Keratinocyte (primary cell): ENCODE data around the gene EHMT1. TPM values are rescaled to one million over a fixed set of nuclear protein-coding genes. Genes with fewer than 3 reads are reported as not detected.

Source experiments
- DNase-seq: peaks from one replicate; pipeline ENCODE4 v3.0.0-alpha.2; 2011; ENCODE audit warnings: low read depth, missing footprints, low spot score
- FAIRE-seq: peaks from 2 replicates; lab custom pipeline; 2011; peaks lifted over from hg19 to GRCh38; lab: Jason Lieb, UNC
- H2AFZ ChIP-seq: 2 replicates; pipeline ENCODE4 v1.6.0; 2012; ENCODE audit warnings: low read length, control low read depth, inconsistent platforms; ENCODE audit not compliant: control insufficient read depth
- H3K27ac ChIP-seq: 2 replicates; pipeline ENCODE4 v1.5.1; 2011; ENCODE audit warnings: low read length; ENCODE audit not compliant: control insufficient read depth, insufficient read depth
- H3K27me3 ChIP-seq: 3 replicates; pipeline ENCODE4 v1.6.0; 2011; ENCODE audit warnings: low read length; ENCODE audit not compliant: control insufficient read depth, insufficient read depth; ENCODE audit errors: extremely low read depth
- H3K36me3 ChIP-seq, 2 experiments: 2 replicates in 1 of 2; 3 replicates in 1 of 2; pipeline ENCODE4 v1.5.1; 2011; ENCODE audit warnings: low read length in 2 of 2, mild to moderate bottlenecking in 1 of 2; ENCODE audit not compliant: control insufficient read depth in 2 of 2, insufficient read depth in 2 of 2; ENCODE audit errors: extremely low read depth in 1 of 2
- H3K4me1 ChIP-seq: 3 replicates; pipeline ENCODE4 v1.5.1; 2011; ENCODE audit warnings: low read length; ENCODE audit not compliant: control insufficient read depth, insufficient read depth; ENCODE audit errors: extremely low read depth
- H3K4me2 ChIP-seq: 3 replicates; pipeline ENCODE4 v1.6.0; 2011; ENCODE audit warnings: low read depth, low read length; ENCODE audit not compliant: control insufficient read depth, insufficient read depth; ENCODE audit errors: extremely low read depth
- H3K4me3 ChIP-seq, 3 experiments: fragments of 200-600 bp in 1 of 3; sonication (generic) in 1 of 3; 2 replicates in 2 of 3; 3 replicates in 1 of 3; pipeline ENCODE4 v1.5.1; 2011 to 2016; ENCODE audit warnings: low read length in 3 of 3, mild to moderate bottlenecking in 3 of 3, control low read depth in 2 of 3, inconsistent platforms in 1 of 3, low read depth in 1 of 3, mixed read lengths in 1 of 3, mixed run types in 1 of 3, moderate library complexity in 1 of 3; ENCODE audit not compliant: control insufficient read depth in 2 of 3, insufficient read depth in 2 of 3; ENCODE audit errors: extremely low read depth in 1 of 3
- H3K79me2 ChIP-seq: 2 replicates; pipeline ENCODE4 v1.6.0; 2012; ENCODE audit warnings: low read length; ENCODE audit not compliant: control insufficient read depth, insufficient read depth
- H3K9ac ChIP-seq: 3 replicates; pipeline ENCODE4 v1.6.0; 2011; ENCODE audit warnings: low read length; ENCODE audit not compliant: control insufficient read depth, insufficient read depth; ENCODE audit errors: extremely low read depth
- H3K9me1 ChIP-seq: 3 replicates; pipeline ENCODE4 v1.6.0; 2011; ENCODE audit warnings: low read length; ENCODE audit not compliant: control insufficient read depth, insufficient read depth; ENCODE audit errors: extremely low read depth
- H3K9me3 ChIP-seq: 2 replicates; pipeline ENCODE4 v1.5.1; 2012; ENCODE audit warnings: low read depth, low read length; ENCODE audit not compliant: control insufficient read depth
- H4K20me1 ChIP-seq: 3 replicates; pipeline ENCODE4 v1.6.0; 2011; ENCODE audit warnings: low read length; ENCODE audit not compliant: control insufficient read depth, insufficient read depth; ENCODE audit errors: extremely low read depth
- EZH2 ChIP-seq: IDR thresholded peaks from one replicate; pipeline ENCODE4 v1.6.1; 2012; ENCODE audit warnings: inconsistent platforms, mild to moderate bottlenecking, low read length, moderate library complexity
- dilution Hi-C: fragments of 300-500 bp; cut with MboI; formaldehyde crosslinking; loops from one replicate; pipeline ENCODE4 v1.7.0; 2020; ENCODE audit warnings: low sequenced_read_pairs; ENCODE audit not compliant: extremely low pct_ligation_motif_present
- polyA plus RNA-seq, 5 experiments: library from polyadenylated mRNA; depleted of rRNA in 3 of 5; stranded (reverse) in 3 of 5; stranded (forward) in 1 of 5; unstranded in 1 of 5; fragments of >200 nt; gene quantifications; 1 replicate in 1 of 5; 2 replicates in 3 of 5; 3 replicates in 1 of 5; pipeline versions ENCODE4 v1.2.1 to v1.2.3, GENCODE V29; 2011 to 2012; ENCODE audit warnings: missing spikeins in 2 of 5, low read depth in 1 of 5, low replicate concordance in 1 of 5
- TF ChIP-seq, protein P1 (sequence below), 3 experiments: IDR thresholded peaks in 1 of 3; conservative IDR thresholded peaks in 1 of 3; optimal IDR thresholded peaks in 1 of 3; 2 replicates in 2 of 3; 3 replicates in 1 of 3; pipeline versions ENCODE3 to v1.5.1; 2011; ENCODE audit warnings: low read length in 3 of 3, mild to moderate bottlenecking in 3 of 3, moderate library complexity in 2 of 3, control low read depth in 1 of 3, inconsistent platforms in 1 of 3; ENCODE audit not compliant: insufficient read depth in 2 of 3; ENCODE audit errors: extremely low read depth in 1 of 3

EHMT1 gene
- polyA plus RNA-seq, 1 donor (not counting 4 experiments of a cell fraction or from before 2014, with no cell fraction given): 25.9 TPM

GRCh38 chr9:137740312-137740711 lies 121.5 kb downstream of the EHMT1 start:
- DNase-seq: no peak
- no peak for FAIRE-seq
- Histone ChIP-seq H3K4me1 (no peaks in the 10 kb centered on the region), H3K79me2 (peaks cover 2% of the 10 kb centered on the region), H3K9me3 (no peaks in the 10 kb centered on the region), H3K4me3 (no peak overlapping the region), H2AFZ (no peak overlapping the region), H3K27me3 (no peaks in the 10 kb centered on the region), H3K4me2 (no peak overlapping the region), H4K20me1 (no peaks in the 10 kb centered on the region), H3K27ac (no peak overlapping the region), H3K36me3 (peaks cover 20 to 23% of the 10 kb centered on the region in 2 experiments), H3K9me1 (no peaks in the 10 kb centered on the region), H3K9ac (no peak overlapping the region)
- dilution Hi-C loops: no loop called here
- TF ChIP-seq, protein P1, sequence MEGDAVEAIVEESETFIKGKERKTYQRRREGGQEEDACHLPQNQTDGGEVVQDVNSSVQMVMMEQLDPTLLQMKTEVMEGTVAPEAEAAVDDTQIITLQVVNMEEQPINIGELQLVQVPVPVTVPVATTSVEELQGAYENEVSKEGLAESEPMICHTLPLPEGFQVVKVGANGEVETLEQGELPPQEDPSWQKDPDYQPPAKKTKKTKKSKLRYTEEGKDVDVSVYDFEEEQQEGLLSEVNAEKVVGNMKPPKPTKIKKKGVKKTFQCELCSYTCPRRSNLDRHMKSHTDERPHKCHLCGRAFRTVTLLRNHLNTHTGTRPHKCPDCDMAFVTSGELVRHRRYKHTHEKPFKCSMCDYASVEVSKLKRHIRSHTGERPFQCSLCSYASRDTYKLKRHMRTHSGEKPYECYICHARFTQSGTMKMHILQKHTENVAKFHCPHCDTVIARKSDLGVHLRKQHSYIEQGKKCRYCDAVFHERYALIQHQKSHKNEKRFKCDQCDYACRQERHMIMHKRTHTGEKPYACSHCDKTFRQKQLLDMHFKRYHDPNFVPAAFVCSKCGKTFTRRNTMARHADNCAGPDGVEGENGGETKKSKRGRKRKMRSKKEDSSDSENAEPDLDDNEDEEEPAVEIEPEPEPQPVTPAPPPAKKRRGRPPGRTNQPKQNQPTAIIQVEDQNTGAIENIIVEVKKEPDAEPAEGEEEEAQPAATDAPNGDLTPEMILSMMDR (optimal IDR thresholded peaks at IDR 0.05 in 1 of 3, IDR thresholded peaks at IDR 0.05 in 1 of 3, conservative IDR thresholded peaks at IDR 0.05 in 1 of 3; ENCODE audit: extremely low read depth in 1 of 3, insufficient read depth in 2 of 3, low read length in 3 of 3): no peak
- TF ChIP-seq EZH2: no peak

GRCh38 chr9:137741330-137741729 lies 122.5 kb downstream of the EHMT1 start:
- Histone ChIP-seq H3K27me3 (no peaks in the 10 kb centered on the region), H2AFZ (no peak overlapping the region), H4K20me1 (no peaks in the 10 kb centered on the region), H3K27ac (no peak overlapping the region), H3K4me1 (no peaks in the 10 kb centered on the region), H3K9ac (no peak overlapping the region), H3K9me3 (no peaks in the 10 kb centered on the region), H3K36me3 (peaks cover 24% of the 10 kb centered on the region in 2 experiments), H3K4me2 (no peak overlapping the region), H3K79me2 (peaks cover 2% of the 10 kb centered on the region), H3K4me3 (no peak overlapping the region), H3K9me1 (no peaks in the 10 kb centered on the region)
- FAIRE-seq (no peak), DNase-seq (no peak)
- dilution Hi-C loops: no loop called here
- TF ChIP-seq, protein P1 (optimal IDR thresholded peaks at IDR 0.05 in 1 of 3, IDR thresholded peaks at IDR 0.05 in 1 of 3, conservative IDR thresholded peaks at IDR 0.05 in 1 of 3; ENCODE audit: extremely low read depth in 1 of 3, insufficient read depth in 2 of 3, low read length in 3 of 3): no peak
- no peak for TF ChIP-seq EZH2
